Right ventricle myocardium inferior (tissue), 1 donor: ENCODE measurements around the gene SDHAF2. TPM values are rescaled to one million over a fixed set of nuclear protein-coding genes. Genes with fewer than 3 reads are reported as not detected.
"Not testable (repeated sequence)": the region's sequence is repeated elsewhere in the genome, so short reads cannot be mapped to it uniquely, and the experiment has no call there.

ENCODE experiments used
- ATAC-seq: fragments of 200-7000 bp; cut with Tn5 transposase; one replicate; pipeline ENCODE4 v1.9.1; 2020; ENCODE audit warnings: mild to moderate bottlenecking, moderate library complexity
- DNase-seq: peaks from one replicate; pipeline ENCODE4 v3.0.0; 2021; ENCODE audit errors: missing footprints
- intact Hi-C: fragments of 100-400 bp; cut with DNase I; formaldehyde crosslinking; loops from one replicate; pipeline ENCODE4 v1.11.0; 2022
- long read RNA-seq: library from polyadenylated mRNA; unstranded; transcript quantifications from one replicate; pipeline ENCODE4 v2.0.0, GENCODE V29; 2021
- total RNA-seq: library from RNA; stranded (reverse); fragmentation: NEBNext Ultra II Directional; extraction: Animal tissue kit (Norgen Biotek cat#: 25700); gene quantifications from one replicate; pipeline ENCODE4 v1.2.1, GENCODE V29; 2021
- donor health status: DM: no; HTN: yes; CAD: no; lungs with severe emphysema.

The SDHAF2 gene
- total RNA-seq = 36.8 TPM
- long read RNA-seq, transcript SDHAF2-201 (4 exons, 2,033 nt) = major isoform, 24 of 35 reads
- long read RNA-seq, partial matches to known transcripts = 4 of 35 reads
- long read RNA-seq, other reads (novel, unspliced or antisense) = 5 of 35 reads

DNA sequence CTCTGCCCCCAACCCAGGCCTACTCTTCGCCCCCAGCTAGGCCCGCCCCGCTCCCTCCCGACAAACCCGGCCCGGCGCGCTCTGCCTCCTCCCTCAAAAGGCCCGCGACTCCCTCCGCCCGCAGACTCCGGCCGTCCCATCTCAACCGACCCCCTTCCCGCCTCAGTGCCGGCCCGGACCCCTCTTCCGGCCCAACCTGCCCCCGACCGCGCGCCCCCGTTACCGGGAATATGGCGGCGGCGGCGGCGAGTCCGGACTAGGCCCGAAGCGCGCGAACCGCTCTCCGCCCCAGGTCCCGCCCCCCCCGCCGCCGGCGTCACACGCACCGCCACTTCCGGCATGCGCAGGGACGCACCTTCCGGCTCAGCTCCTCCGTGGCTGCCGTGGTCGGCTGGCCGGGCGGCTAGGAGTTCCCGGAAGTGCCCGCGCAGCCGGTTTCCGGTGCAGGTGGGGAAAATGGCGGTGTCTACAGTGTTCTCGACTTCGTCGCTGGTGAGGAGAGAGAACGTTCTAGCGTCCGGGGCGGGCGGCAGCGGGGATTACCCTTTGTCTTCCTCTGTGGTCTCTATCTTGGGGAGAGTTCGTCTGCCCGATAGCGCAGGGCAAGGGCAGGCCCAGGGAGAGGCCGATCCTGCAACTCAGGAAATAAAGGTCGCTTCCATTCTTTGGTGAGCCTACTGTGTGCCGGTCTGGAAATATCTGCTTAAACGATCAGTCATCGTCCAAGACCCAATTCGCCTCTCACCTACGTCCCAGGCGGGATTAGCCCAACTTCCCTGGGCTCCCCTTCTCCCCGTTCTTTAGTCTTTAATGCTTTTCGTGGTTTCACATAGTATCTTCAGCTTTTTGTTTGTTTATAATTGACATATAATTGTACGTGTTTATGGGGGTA lies at the start of gene SDHAF2, which contains the start of gene CPSF7:
SDHAF2 (plus strand) TSS at position 434 of the 892 bp plus-strand sequence; CDS start at position 457, 23 bp downstream.
CPSF7 (minus strand) TSS at position 285 of the 892 bp plus-strand sequence. CDS start 740 bp downstream, outside the sequence.
- intact Hi-C loops = loop anchor here (5.0 kb wide), 1 partner anchor 98 kb away; the partner anchor contains the start of genes DDB1 and TKFC
- peak; percentile 98 for DNase-seq
- peak; percentile 99 for ATAC-seq

- intact Hi-C loops = no loop called here
- ATAC-seq (no peak), DNase-seq (no peak)
These were observed 49.0 kb upstream of the SDHAF2 start for GRCh38 chr11:61380884-61381283.

DNA sequence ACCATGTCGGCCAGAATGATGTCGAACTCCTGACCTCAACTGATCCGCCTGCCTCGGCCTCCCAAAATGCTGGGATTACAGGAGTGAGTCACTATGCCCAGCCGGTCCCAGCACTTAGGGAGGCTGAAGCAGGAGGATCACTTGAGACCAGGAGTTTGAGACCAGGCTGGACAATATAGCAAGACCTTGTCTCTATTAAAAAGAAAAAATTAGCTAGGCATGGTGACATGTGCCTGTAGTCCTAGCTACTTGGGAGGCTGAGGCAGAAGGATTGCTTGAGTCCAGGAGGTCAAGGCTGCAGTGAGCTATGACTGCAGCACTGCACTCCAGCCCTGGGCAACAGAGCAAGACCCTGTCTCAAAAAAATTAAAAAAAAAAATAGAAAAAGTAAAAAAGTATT lies 46.1 kb upstream of the SDHAF2 start:
- ATAC-seq, intact Hi-C loops, DNase-seq: not testable (repeated sequence)

- intact Hi-C loops = loop anchor here (1.0 kb wide), 1 partner anchor 48 kb away; no protein-coding TSS in a partner anchor
- no peak for ATAC-seq
- DNase-seq = no peak
These were observed 45.4 kb upstream of the SDHAF2 start for GRCh38 chr11:61384271-61385242.

DNA sequence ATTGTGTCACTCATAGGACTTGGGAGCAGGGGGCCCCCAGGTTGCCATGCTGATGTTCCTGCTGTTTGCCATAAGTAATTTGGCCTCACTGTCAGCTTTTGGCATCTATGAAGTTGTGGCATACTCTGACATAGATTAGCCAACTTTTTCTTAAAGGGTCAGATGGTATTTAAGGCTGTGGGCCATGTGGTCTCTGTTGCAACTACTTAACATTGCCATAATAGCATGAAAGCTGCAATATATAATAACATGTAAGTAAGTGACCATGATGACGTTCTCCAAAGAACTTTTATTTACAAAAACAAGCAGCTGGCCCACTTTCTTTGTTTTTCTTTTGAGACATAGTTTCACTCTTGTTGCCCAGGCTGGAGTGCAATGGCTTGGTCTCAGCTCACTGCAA lies 39.8 kb upstream of the SDHAF2 start:
- intact Hi-C loops = no loop called here
- ATAC-seq (no peak), DNase-seq (no peak)

DNA sequence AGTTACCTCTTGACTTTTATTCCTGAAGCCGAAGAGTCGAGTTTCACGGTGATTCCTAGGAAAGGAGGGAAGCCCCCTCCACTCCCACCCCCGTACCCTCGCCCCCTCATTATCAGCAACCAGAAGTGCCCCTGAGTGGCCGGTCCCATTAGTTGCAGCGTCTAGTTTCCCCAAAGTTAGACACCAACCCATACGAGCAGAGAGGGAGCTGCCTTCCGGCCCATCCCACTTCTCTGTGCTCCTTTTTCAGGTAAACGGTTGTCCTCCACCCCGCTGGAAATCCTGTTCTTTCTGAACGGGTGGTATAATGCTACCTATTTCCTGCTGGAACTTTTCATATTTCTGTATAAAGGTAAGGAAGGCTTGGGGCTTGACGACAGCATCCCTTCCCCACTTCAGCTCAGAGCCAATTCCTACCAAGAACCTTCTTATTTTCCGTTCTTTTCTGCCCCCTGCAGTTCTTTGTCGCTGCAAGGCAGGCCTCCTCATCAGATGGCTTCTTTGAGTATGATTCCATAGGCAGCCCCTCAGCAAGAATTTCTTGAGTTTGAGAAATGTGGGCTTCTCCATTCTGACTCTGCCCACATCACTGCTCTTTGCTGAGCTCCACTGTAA lies 36.8 kb upstream of the SDHAF2 start:
- no peak for DNase-seq
- no peak for ATAC-seq
- intact Hi-C loops = no loop called here

- ATAC-seq (no peak), DNase-seq (no peak)
- intact Hi-C loops = no loop called here
These were observed 28.8 kb upstream of the SDHAF2 start for GRCh38 chr11:61401173-61401572.

DNA sequence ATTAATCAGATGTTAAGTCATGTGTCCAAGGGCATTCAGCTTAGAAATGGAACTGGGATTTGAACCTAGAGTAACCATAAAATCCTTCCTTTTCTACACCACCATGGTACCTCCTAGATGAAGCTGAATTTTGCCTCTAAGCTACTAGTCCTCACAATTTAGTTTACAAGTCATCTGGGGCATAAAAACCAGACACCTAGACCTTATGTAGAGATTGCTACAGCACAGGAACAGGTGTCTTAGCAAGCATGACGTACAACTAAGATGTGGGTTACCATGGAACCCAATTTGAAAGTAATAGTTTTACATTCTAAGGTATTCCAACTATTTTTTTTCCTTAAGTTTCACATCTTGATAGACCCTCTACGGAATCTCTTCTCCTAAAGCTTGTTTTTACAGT lies 28.4 kb upstream of the SDHAF2 start:
- intact Hi-C loops = no loop called here
- DNase-seq (no peak), ATAC-seq (no peak)

DNA sequence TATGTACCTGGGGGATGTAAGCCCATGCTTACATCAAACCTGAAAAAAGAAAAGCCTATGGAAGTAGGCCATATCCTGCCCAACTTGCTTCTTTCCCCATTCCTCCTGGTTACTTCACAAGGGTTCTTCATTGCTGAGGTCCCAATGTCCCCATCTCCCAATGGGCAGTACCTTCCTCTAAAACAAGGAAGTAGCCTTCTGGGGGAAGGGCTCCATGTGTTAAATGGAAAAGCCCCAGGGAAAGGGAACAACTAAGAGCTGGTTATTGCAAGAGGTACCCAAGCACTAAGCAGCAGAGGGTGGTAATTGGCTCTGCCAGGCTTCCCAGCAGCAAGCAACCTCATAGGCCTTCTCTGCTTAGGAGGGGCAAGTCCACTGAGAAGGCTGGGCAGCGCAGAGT lies 26.3 kb upstream of the SDHAF2 start:
- intact Hi-C loops = no loop called here
- no peak for ATAC-seq

GRCh38 chr11:61404103-61404502 lies 25.8 kb upstream of the SDHAF2 start:
- intact Hi-C loops = no loop called here
- no peak for ATAC-seq
- DNase-seq = no peak

More for the DNA sequence above, 26.3 kb upstream of the SDHAF2 start:
- no peak for DNase-seq

DNA sequence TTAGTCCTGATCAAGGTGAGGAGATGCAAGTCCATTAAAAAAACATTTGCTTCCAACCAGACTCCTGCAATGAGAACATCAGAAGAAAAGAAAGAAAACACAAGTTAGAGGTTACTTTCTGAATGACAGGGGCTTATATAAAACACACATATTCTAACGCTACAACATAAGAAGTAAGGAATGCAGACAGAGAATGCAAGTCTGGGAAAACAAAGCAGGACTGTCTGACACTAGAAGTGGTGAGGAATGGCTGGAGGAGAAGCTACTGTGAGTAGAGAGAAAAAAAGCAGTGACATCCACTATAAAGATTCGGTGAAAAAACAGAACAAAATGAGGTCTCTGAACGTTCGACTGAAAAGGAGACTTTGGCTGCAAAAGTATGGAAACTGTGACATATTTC lies 25.3 kb upstream of the SDHAF2 start:
- intact Hi-C loops = no loop called here
- no peak for DNase-seq
- no peak for ATAC-seq

DNA sequence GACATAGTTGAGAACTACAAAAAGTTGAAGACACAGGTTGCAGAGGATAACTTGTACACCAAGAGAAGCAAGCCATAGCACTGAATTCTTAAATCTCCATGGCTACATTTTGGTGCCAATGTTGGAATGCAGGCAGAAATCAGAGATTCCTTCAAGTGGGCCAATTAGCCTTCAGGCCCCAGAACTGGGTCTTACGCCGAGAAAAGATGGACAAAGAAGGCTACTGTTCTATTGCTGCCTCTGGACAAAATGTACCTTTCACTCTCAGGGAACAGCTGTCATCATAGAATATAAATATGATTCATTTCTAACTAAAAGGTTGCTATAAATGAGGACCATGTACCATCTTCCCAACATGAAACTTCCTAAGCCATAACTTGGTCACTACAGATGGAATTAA lies 23.9 kb upstream of the SDHAF2 start:
- DNase-seq = no peak
- intact Hi-C loops = no loop called here
- ATAC-seq = no peak

- no peak for DNase-seq
- intact Hi-C loops = no loop called here
- ATAC-seq = no peak
These were observed 22.8 kb upstream of the SDHAF2 start for GRCh38 chr11:61406991-61407728.

DNA sequence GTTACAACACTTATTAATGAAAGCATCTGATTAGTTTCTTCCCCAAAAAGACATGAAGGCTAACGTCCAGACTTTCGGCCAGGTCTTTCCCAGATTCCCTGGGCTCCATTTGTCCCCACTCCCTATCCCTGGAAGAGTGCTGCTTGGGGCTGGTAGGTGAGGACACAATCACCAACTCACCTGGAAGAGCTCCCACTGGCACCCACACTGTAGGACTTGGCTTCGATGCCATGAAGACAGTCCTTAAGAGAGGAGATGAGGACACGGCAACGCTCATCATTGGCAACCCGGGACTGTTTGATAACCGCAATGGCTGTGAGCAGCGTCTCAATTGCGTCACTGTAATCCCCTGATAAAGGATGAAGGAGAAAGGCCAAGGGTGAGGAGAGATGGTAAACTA lies 18.3 kb upstream of the SDHAF2 start:
- intact Hi-C loops = no loop called here
- no peak for DNase-seq
- ATAC-seq = no peak

DNA sequence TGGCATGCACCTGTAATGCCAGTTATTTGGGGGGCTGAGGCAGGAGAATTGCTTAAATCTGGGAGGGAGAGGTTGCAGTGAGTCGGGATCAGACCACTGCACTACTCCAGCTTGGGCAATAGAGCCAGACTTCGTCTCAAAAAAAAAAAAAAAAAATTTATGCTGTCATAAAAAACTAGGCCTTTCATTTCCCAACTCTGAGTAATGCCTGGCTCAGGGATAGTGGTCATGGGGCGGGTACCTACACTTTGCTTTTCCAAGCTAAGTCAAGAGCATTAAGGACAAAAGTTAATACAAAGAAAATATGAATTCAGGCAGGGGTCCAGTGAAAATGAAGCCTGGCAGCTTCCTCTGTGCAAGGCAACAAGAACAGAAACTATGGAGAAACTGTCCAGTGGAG lies 16.4 kb upstream of the SDHAF2 start:
- ATAC-seq (no peak), DNase-seq (no peak)
- intact Hi-C loops = no loop called here

- intact Hi-C loops = no loop called here
- no peak for ATAC-seq
- no peak for DNase-seq
These were observed 15.4 kb upstream of the SDHAF2 start for GRCh38 chr11:61414547-61414946.

- intact Hi-C loops = no loop called here
- DNase-seq = no peak
- ATAC-seq = no peak
These were observed 14.5 kb upstream of the SDHAF2 start for GRCh38 chr11:61415381-61415780.

DNA sequence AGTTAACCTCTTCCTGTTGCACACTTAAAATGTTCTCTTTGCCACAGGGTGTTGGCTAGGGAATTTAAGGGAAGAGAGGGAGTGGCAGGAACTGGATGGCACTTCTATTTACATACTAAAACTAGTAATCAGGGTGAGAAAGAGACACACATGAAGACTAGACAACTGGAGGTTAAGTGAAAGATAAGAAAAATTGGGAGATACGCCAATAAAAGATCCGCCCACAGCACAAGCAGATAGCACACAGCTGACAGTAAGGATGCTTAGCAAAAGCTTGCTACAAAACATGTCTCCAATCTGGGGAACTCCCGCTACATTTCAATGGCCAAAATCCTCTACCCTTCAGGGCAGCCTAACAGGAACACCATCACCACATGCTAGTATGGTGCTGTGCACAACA lies 13.0 kb upstream of the SDHAF2 start:
- DNase-seq (no peak), ATAC-seq (no peak)
- intact Hi-C loops = no loop called here
